Suprapubic skin (tissue), 4 donors: ENCODE measurements around the gene PCGF6. TPM values are rescaled to one million over a fixed set of nuclear protein-coding genes. Genes with fewer than 3 reads are reported as not detected.

Source experiments
- DNase-seq, 2 donors: peaks; one replicate each; pipeline ENCODE4 v3.0.0-alpha.2; 2019; ENCODE audit warnings: low spot score in 2 of 2
- H3K27ac ChIP-seq: fragments of 200-600 bp; sonication (generic); one replicate; pipeline ENCODE4 v1.5.1; 2019
- H3K27me3 ChIP-seq: fragments of 200-600 bp; sonication (generic); one replicate; pipeline ENCODE4 v1.5.1; 2019
- H3K36me3 ChIP-seq: fragments of 200-600 bp; sonication (generic); one replicate; pipeline ENCODE4 v1.5.1; 2019
- H3K4me1 ChIP-seq: fragments of 200-600 bp; sonication (generic); one replicate; pipeline ENCODE4 v1.5.1; 2019
- H3K4me3 ChIP-seq: fragments of 200-600 bp; sonication (generic); one replicate; pipeline ENCODE4 v1.5.1; 2019; ENCODE audit warnings: mild to moderate bottlenecking
- H3K9me3 ChIP-seq: fragments of 200-600 bp; sonication (generic); one replicate; pipeline ENCODE4 v1.5.1; 2019
- CTCF ChIP-seq, 2 donors: fragments of 200-600 bp in 1 of 2; fragments of 450-650 bp in 1 of 2; sonication (generic) in 1 of 2; IDR thresholded peaks; one replicate each; pipeline ENCODE4 v1.5.1; 2016 to 2019; ENCODE audit warnings: antibody characterized with exemption in 2 of 2, mild to moderate bottlenecking in 1 of 2, moderate library complexity in 1 of 2
- EP300 ChIP-seq: sonication (generic); formaldehyde crosslinking; IDR thresholded peaks from one replicate; pipeline ENCODE4 v1.6.1; 2017; ENCODE audit warnings: antibody characterized with exemption
- POLR2A ChIP-seq, 2 donors: fragments of 450-650 bp; IDR thresholded peaks; one replicate each; pipeline ENCODE4 v1.6.1; 2017; ENCODE audit warnings: antibody characterized with exemption in 2 of 2, mild to moderate bottlenecking in 2 of 2, moderate library complexity in 2 of 2
- POLR2AphosphoS5 ChIP-seq, 3 donors: sonication (generic); formaldehyde crosslinking; IDR thresholded peaks; one replicate each; pipeline ENCODE4 v1.6.1; 2017; ENCODE audit warnings: antibody characterized with exemption in 3 of 3
- WGBS: methylation state at CpG from one replicate; pipeline ENCODE4 v1.1.5; 2018; 5-methylcytosine and 5-hydroxymethylcytosine counted together
- total RNA-seq, 4 donors: library from RNA; depleted of rRNA; stranded (reverse); fragments of >200 nt; gene quantifications; one replicate each; pipeline ENCODE4 v1.1.0, GENCODE V29; 2016

The PCGF6 gene
- total RNA-seq, 4 donors from 2014 or later: 2.6 to 7.2 (median 4.9) TPM

GRCh38 chr10:103291588-103291987 lies 59.4 kb downstream of the PCGF6 start:
- Histone ChIP-seq H3K27ac (no peak overlapping the region), H3K4me3 (no peak overlapping the region), H3K9me3 (no peaks in the 10 kb centered on the region), H3K27me3 (peaks cover 31% of the 10 kb centered on the region), H3K4me1 (no peaks in the 10 kb centered on the region), H3K36me3 (no peaks in the 10 kb centered on the region)
- 87% methylated on average over 4 of the region's 4 CpGs for WGBS
- TF ChIP-seq POLR2AphosphoS5 (IDR thresholded peaks at IDR 0.05) (no peak), EP300 (no peak), POLR2A (IDR thresholded peaks at IDR 0.05) (no peak), CTCF (IDR thresholded peaks at IDR 0.05) (no peak)
- no peak for DNase-seq

GRCh38 chr10:103287992-103288391 lies 62.9 kb downstream of the PCGF6 start:
- WGBS: 75% methylated on average over 5 of the region's 5 CpGs
- Histone ChIP-seq H3K9me3 (no peaks in the 10 kb centered on the region), H3K4me3 (no peak overlapping the region), H3K27me3 (peaks cover 41% of the 10 kb centered on the region), H3K27ac (no peak overlapping the region), H3K4me1 (no peaks in the 10 kb centered on the region), H3K36me3 (no peaks in the 10 kb centered on the region)
- no peak for DNase-seq
- TF ChIP-seq POLR2A (IDR thresholded peaks at IDR 0.05) (no peak), POLR2AphosphoS5 (IDR thresholded peaks at IDR 0.05) (no peak), EP300 (no peak), CTCF (IDR thresholded peaks at IDR 0.05) (no peak)

GRCh38 chr10:103284170-103284569 lies 66.8 kb downstream of the PCGF6 start:
- H3K4me3 ChIP-seq: no peak overlapping the region
- 66% methylated on average over 11 of the region's 11 CpGs for WGBS
- no peaks in the 10 kb centered on the region for H3K36me3 ChIP-seq
- no peaks in the 10 kb centered on the region for H3K4me1 ChIP-seq
- no peaks in the 10 kb centered on the region for H3K9me3 ChIP-seq
- no peak overlapping the region for H3K27ac ChIP-seq
- peaks cover 61% of the 10 kb centered on the region for H3K27me3 ChIP-seq
- no peak for DNase-seq
- TF ChIP-seq EP300 (no peak), CTCF (IDR thresholded peaks at IDR 0.05) (no peak), POLR2A (IDR thresholded peaks at IDR 0.05) (no peak), POLR2AphosphoS5 (IDR thresholded peaks at IDR 0.05) (no peak)

GRCh38 chr10:103282961-103283360 lies 68.0 kb downstream of the PCGF6 start:
- H3K27me3 ChIP-seq: peaks cover 67% of the 10 kb centered on the region
- H3K9me3 ChIP-seq: no peaks in the 10 kb centered on the region
- TF ChIP-seq CTCF (IDR thresholded peaks at IDR 0.05) (no peak), POLR2A (IDR thresholded peaks at IDR 0.05) (no peak)
- H3K27ac ChIP-seq: no peak overlapping the region
- peaks cover 2% of the 10 kb centered on the region for H3K4me1 ChIP-seq
- DNase-seq: no peak
- 50% methylated on average over 1 of the region's 1 CpG for WGBS
- no peaks in the 10 kb centered on the region for H3K36me3 ChIP-seq
- no peak overlapping the region for H3K4me3 ChIP-seq

- DNase-seq: no peak
- Histone ChIP-seq H3K4me3 (no peak overlapping the region), H3K36me3 (no peaks in the 10 kb centered on the region), H3K27ac (no peak overlapping the region), H3K4me1 (peaks cover 14% of the 10 kb centered on the region), H3K27me3 (peaks cover 71% of the 10 kb centered on the region), H3K9me3 (no peaks in the 10 kb centered on the region)
- WGBS: 7% methylated on average over 14 of the region's 14 CpGs
- TF ChIP-seq POLR2AphosphoS5 (IDR thresholded peaks at IDR 0.05) (no peak), CTCF (IDR thresholded peaks at IDR 0.05) (no peak), POLR2A (IDR thresholded peaks at IDR 0.05) (no peak), EP300 (no peak)
Observed at GRCh38 chr10:103281753-103282152, 69.2 kb downstream of the PCGF6 start.
